Measurements from ENCODE around the gene LDHA. TPM values are rescaled to one million over a fixed set of nuclear protein-coding genes. Genes with fewer than 3 reads are reported as not detected.

LDHA gene
- total RNA-seq = 304 TPM

- peak; percentile 99 for DNase-seq (ENCODE audit: low spot score)
These were observed at the start of gene LDHA for GRCh38 chr11:18394275-18394927. LDHA (plus strand) TSS chr11:18394563; CDS start chr11:18396843, 2,280 bp downstream.

- no peak for DNase-seq (ENCODE audit: low spot score)
These were observed 46.8 kb upstream of the LDHA start for GRCh38 chr11:18347471-18348125.

GRCh38 chr11:18352581-18352980 is 41.8 kb upstream of the LDHA start:
- DNase-seq (ENCODE audit: low spot score) = no peak

GRCh38 chr11:18358646-18359045 is 35.7 kb upstream of the LDHA start:
- no peak for DNase-seq (ENCODE audit: low spot score)

- no peak for DNase-seq (ENCODE audit: low spot score)
These were observed 33.2 kb upstream of the LDHA start for GRCh38 chr11:18361154-18361553.

GRCh38 chr11:18364495-18365073 is 29.8 kb upstream of the LDHA start:
- DNase-seq (ENCODE audit: low spot score) = no peak

GRCh38 chr11:18365741-18366140 is 28.6 kb upstream of the LDHA start:
- no peak for DNase-seq (ENCODE audit: low spot score)

GRCh38 chr11:18366286-18366685 is 28.1 kb upstream of the LDHA start:
- DNase-seq (ENCODE audit: low spot score) = no peak

- no peak for DNase-seq (ENCODE audit: low spot score)
These were observed 26.9 kb upstream of the LDHA start for GRCh38 chr11:18367431-18367830.

- DNase-seq (ENCODE audit: low spot score) = no peak
These were observed 26.1 kb upstream of the LDHA start for GRCh38 chr11:18368221-18368620.

GRCh38 chr11:18369398-18369797 is 25.0 kb upstream of the LDHA start:
- DNase-seq (ENCODE audit: low spot score) = no peak

GRCh38 chr11:18371279-18371678 is 23.1 kb upstream of the LDHA start:
- no peak for DNase-seq (ENCODE audit: low spot score)

GRCh38 chr11:18372201-18372600 is 22.2 kb upstream of the LDHA start:
- no peak for DNase-seq (ENCODE audit: low spot score)

GRCh38 chr11:18374956-18375355 is 19.4 kb upstream of the LDHA start:
- no peak for DNase-seq (ENCODE audit: low spot score)

GRCh38 chr11:18375941-18376340 is 18.4 kb upstream of the LDHA start:
- DNase-seq (ENCODE audit: low spot score) = no peak

- no peak for DNase-seq (ENCODE audit: low spot score)
These were observed 15.2 kb upstream of the LDHA start for GRCh38 chr11:18379201-18379600.

- DNase-seq (ENCODE audit: low spot score) = peak; percentile 80
These were observed 10.8 kb upstream of the LDHA start for GRCh38 chr11:18383388-18384156.

GRCh38 chr11:18384157-18384641 is 10.2 kb upstream of the LDHA start:
- peak; percentile 77 for DNase-seq (ENCODE audit: low spot score)

- DNase-seq (ENCODE audit: low spot score) = no peak
These were observed 4.3 kb upstream of the LDHA start for GRCh38 chr11:18390088-18390487.

- DNase-seq (ENCODE audit: low spot score) = no peak
These were observed 1.7 kb upstream of the LDHA start for GRCh38 chr11:18392434-18393321.

- DNase-seq (ENCODE audit: low spot score) = no peak
These were observed 635 bp upstream of the LDHA start for GRCh38 chr11:18393581-18394274.
